HCT116 (cell line): ENCODE results near the gene GJC1. TPM values are rescaled to one million over a fixed set of nuclear protein-coding genes. Genes with fewer than 3 reads are reported as not detected.

ENCODE experiments used
- ATAC-seq: fragments of 200-7000 bp; cut with Tn5 transposase; 2 replicates; pipeline ENCODE4 v1.9.1; 2020; ENCODE audit warnings: mild to moderate bottlenecking, moderate library complexity
- BruUV-seq: library from RNA; stranded (reverse); fragments of 400-500 nt; replicated peaks from 2 replicates; lab custom pipeline; 2021; lab: Mats Ljungman, UMichigan
- CTCF ChIA-PET: fragments of 300-600 bp; sonication (Branson Sonifier 250); formaldehyde crosslinking; loops from one replicate; lab custom pipeline; 2021; ENCODE audit warnings: antibody characterized with exemption; lab: Charles Lee
- POLR2A ChIA-PET: fragments of 300-600, 350-600 bp; sonication (Branson Sonifier 250); formaldehyde crosslinking; loops from one replicate; lab custom pipeline; 2021; ENCODE audit warnings: antibody characterized with exemption; lab: Charles Lee
- RAD21 ChIA-PET, 2 experiments: fragments of 300-600 bp; sonication (Branson Sonifier 250); formaldehyde crosslinking; loops; one replicate each; lab custom pipeline; 2023; ENCODE audit warnings: low total read pairs in 2 of 2; ENCODE audit not compliant: uncharacterized antibody in 2 of 2, unreplicated experiment in 2 of 2, low non-redundant PET in 1 of 2; lab: Charles Lee
- DNase-seq: peaks from one replicate; pipeline ENCODE4 v3.0.0-alpha.2; 2010; ENCODE audit warnings: low read depth, low spot score
- H2AFZ ChIP-seq: fragments of 200-600 bp; shearing (Covaris generic), sonication (generic); 2 replicates; pipeline ENCODE4 v1.6.1; 2017; ENCODE audit warnings: low read depth, mixed run types, mixed read lengths, antibody characterized with exemption, low read length; ENCODE audit not compliant: poor library complexity, severe bottlenecking
- H3K27ac ChIP-seq: 2 replicates; pipeline ENCODE4 v1.5.1; 2012; ENCODE audit warnings: low read depth, low read length
- H3K27me3 ChIP-seq: fragments of 200-600 bp; sonication (generic); 2 replicates; pipeline ENCODE4 v1.6.1; 2016; ENCODE audit warnings: mixed run types, low read length, mixed read lengths; ENCODE audit not compliant: insufficient read depth
- H3K36me3 ChIP-seq, 2 experiments: fragments of 200-500 bp in 1 of 2; fragments of 200-600 bp in 1 of 2; sonication (Bioruptor generic) in 1 of 2; sonication (generic) in 1 of 2; 2 replicates each; pipeline versions ENCODE4 v1.5.1 to v1.6.1; 2014 to 2016; ENCODE audit warnings: low read length in 2 of 2, inconsistent platforms in 1 of 2, mixed read lengths in 1 of 2, mixed run types in 1 of 2; ENCODE audit not compliant: insufficient read depth in 2 of 2, control insufficient read depth in 1 of 2
- H3K4me1 ChIP-seq, 2 experiments: fragments of 200-600 bp in 1 of 2; sonication (generic) in 1 of 2; 2 replicates each; pipeline versions ENCODE4 v1.5.1 to v1.6.1; 2012 to 2017; ENCODE audit warnings: low read length in 2 of 2, inconsistent platforms in 1 of 2, mild to moderate bottlenecking in 1 of 2, mixed read lengths in 1 of 2, mixed run types in 1 of 2, moderate library complexity in 1 of 2; ENCODE audit not compliant: insufficient read depth in 2 of 2, control insufficient read depth in 1 of 2
- H3K4me2 ChIP-seq: fragments of 200-600 bp; sonication (generic); 2 replicates; pipeline ENCODE4 v1.6.1; 2017; ENCODE audit warnings: mixed run types, low read length, mixed read lengths
- H3K4me3 ChIP-seq, 2 experiments: fragments of 200-600 bp in 1 of 2; sonication (generic) in 1 of 2; replicated peaks in 1 of 2; 2 replicates each; pipeline ENCODE4 v1.5.1; 2011 to 2016; ENCODE audit warnings: low read length in 2 of 2, control low read depth in 1 of 2, low read depth in 1 of 2, mild to moderate bottlenecking in 1 of 2, mixed read lengths in 1 of 2, mixed run types in 1 of 2
- H3K79me2 ChIP-seq: fragments of 200-600 bp; sonication (generic); 2 replicates; pipeline ENCODE4 v1.6.1; 2017; ENCODE audit warnings: mild to moderate bottlenecking, mixed run types, low read length, moderate library complexity, mixed read lengths; ENCODE audit not compliant: insufficient read depth
- H3K9ac ChIP-seq: fragments of 200-600 bp; sonication (generic); 2 replicates; pipeline ENCODE4 v1.6.1; 2016; ENCODE audit warnings: low read length, mixed read lengths
- H3K9me2 ChIP-seq: fragments of 200-600 bp; sonication (generic), shearing (Covaris generic); 2 replicates; pipeline ENCODE4 v1.6.1; 2017; ENCODE audit warnings: mixed run types, mild to moderate bottlenecking, moderate library complexity; ENCODE audit not compliant: insufficient read depth
- H3K9me3 ChIP-seq, 2 experiments: fragments of 200-500 bp in 1 of 2; fragments of 200-600 bp in 1 of 2; sonication (Bioruptor generic) in 1 of 2; sonication (generic) in 1 of 2; 2 replicates each; pipeline ENCODE4 v1.6.1; 2014 to 2017; ENCODE audit warnings: low read length in 2 of 2, mixed read lengths in 2 of 2, inconsistent platforms in 1 of 2, low read depth in 1 of 2, mild to moderate bottlenecking in 1 of 2, mixed run types in 1 of 2, moderate library complexity in 1 of 2; ENCODE audit not compliant: control insufficient read depth in 1 of 2, insufficient read depth in 1 of 2
- H4K20me1 ChIP-seq: fragments of 200-600 bp; sonication (generic), shearing (Covaris generic); 2 replicates; pipeline ENCODE4 v1.6.1; 2017; ENCODE audit warnings: mixed run types, mild to moderate bottlenecking, moderate library complexity; ENCODE audit not compliant: insufficient read depth
- ATF3 ChIP-seq: IDR thresholded peaks from 2 replicates; pipeline ENCODE4 v1.6.1; 2012
- CBX3 ChIP-seq: IDR thresholded peaks from 2 replicates; pipeline ENCODE4 v1.6.1; 2012; ENCODE audit warnings: low read depth
- CEBPB ChIP-seq: IDR thresholded peaks from 2 replicates; pipeline ENCODE4 v1.6.1; 2012; ENCODE audit warnings: low read depth
- CTCF ChIP-seq, 3 experiments: fragments of 200-600 bp in 1 of 3; sonication (generic) in 1 of 3; IDR thresholded peaks in 2 of 3; conservative IDR thresholded peaks in 1 of 3; 2 replicates each; pipeline ENCODE4 v1.5.1; 2012 to 2017; ENCODE audit warnings: low read depth in 2 of 3, low read length in 2 of 3, antibody characterized with exemption in 1 of 3, borderline replicate concordance in 1 of 3, control low read depth in 1 of 3, mild to moderate bottlenecking in 1 of 3, mixed read lengths in 1 of 3, mixed run types in 1 of 3, moderate library complexity in 1 of 3; ENCODE audit not compliant: insufficient read depth in 1 of 3
- EGR1 ChIP-seq: IDR thresholded peaks from 2 replicates; pipeline ENCODE4 v1.6.1; 2012; ENCODE audit warnings: low read depth
- EZH2 ChIP-seq: fragments of 200-600 bp; sonication (generic); IDR thresholded peaks from 2 replicates; pipeline ENCODE4 v1.6.1; 2017; ENCODE audit warnings: antibody characterized with exemption, mixed run types
- EZH2phosphoT487 ChIP-seq: fragments of 200-600 bp; IDR thresholded peaks from 2 replicates; pipeline ENCODE4 v1.6.1; 2018; ENCODE audit warnings: antibody characterized with exemption, borderline replicate concordance
- FOSL1 ChIP-seq: IDR thresholded peaks from 2 replicates; pipeline ENCODE4 v1.6.1; 2012; ENCODE audit warnings: low read depth
- MAX ChIP-seq: IDR thresholded peaks from 2 replicates; pipeline ENCODE4 v1.6.1; 2012
- POLR2A ChIP-seq: IDR thresholded peaks from 2 replicates; pipeline ENCODE4 v1.7.0; 2011; ENCODE audit warnings: borderline replicate concordance; ENCODE audit not compliant: insufficient read depth, insufficient read length; ENCODE audit errors: extremely low read depth
- POLR2AphosphoS5 ChIP-seq: IDR thresholded peaks from 2 replicates; pipeline ENCODE4 v1.6.1; 2011; ENCODE audit warnings: mild to moderate bottlenecking, low read depth, low read length, moderate library complexity
- REST ChIP-seq: IDR thresholded peaks from 2 replicates; pipeline ENCODE4 v1.6.1; 2012; ENCODE audit warnings: low read depth
- SIN3A ChIP-seq: IDR thresholded peaks from 2 replicates; pipeline ENCODE4 v1.6.1; 2012; ENCODE audit warnings: low read depth
- SRF ChIP-seq: IDR thresholded peaks from 2 replicates; pipeline ENCODE4 v1.6.1; 2012; ENCODE audit warnings: low read depth
- TCF7L2 ChIP-seq: IDR thresholded peaks from 2 replicates; pipeline ENCODE4 v1.7.0; 2011; ENCODE audit warnings: borderline replicate concordance, inconsistent platforms; ENCODE audit not compliant: insufficient read depth, insufficient read length; ENCODE audit errors: extremely low read depth
- YY1 ChIP-seq: IDR thresholded peaks from 2 replicates; pipeline ENCODE4 v1.6.1; 2011; ENCODE audit warnings: low read length, low read depth, moderate library complexity, mild to moderate bottlenecking; ENCODE audit not compliant: insufficient replicate concordance; ENCODE audit errors: extremely low read depth
- ZBTB33 ChIP-seq: IDR thresholded peaks from 2 replicates; pipeline ENCODE4 v1.6.1; 2011; ENCODE audit warnings: mild to moderate bottlenecking, low read length, moderate library complexity; ENCODE audit not compliant: insufficient replicate concordance; ENCODE audit errors: extremely low read depth
- ZFX ChIP-seq: fragments of 450-650 bp; IDR thresholded peaks from 2 replicates; pipeline ENCODE4 v1.6.1; 2017
- ZNF274 ChIP-seq: fragments of 200-500 bp; sonication (Bioruptor generic); IDR thresholded peaks from 2 replicates; pipeline ENCODE4 v1.6.1; 2014; ENCODE audit warnings: mild to moderate bottlenecking, low read depth, low read length, inconsistent platforms
- intact Hi-C: fragments of 100-400 bp; cut with micrococcal nuclease; formaldehyde crosslinking; loops from 2 replicates; pipeline ENCODE4 v1.10.0; 2022
- total RNA-seq: library from RNA; stranded (reverse); gene quantifications from one replicate; pipeline ENCODE4 v1.2.1, GENCODE V29; 2021; ENCODE audit not compliant: unreplicated experiment

GJC1 gene
- total RNA-seq, 1 experiment from 2014 or later, result 62.4 TPM

GRCh38 chr17:44812263-44812662 lies 17.8 kb downstream of the GJC1 start:
- Histone ChIP-seq H3K27ac (no peak overlapping the region), H2AFZ (no peak overlapping the region), H3K27me3 (no peaks in the 10 kb centered on the region), H4K20me1 (peaks cover 6% of the 10 kb centered on the region; the same call in 1 of the 2 replicates), H3K9me2 (no peaks in the 10 kb centered on the region), H3K9ac (no peak overlapping the region), H3K4me1 (peaks cover 31 to 70% of the 10 kb centered on the region in 2 experiments), H3K4me3 (no peak overlapping the region), H3K36me3 (no peaks in the 10 kb centered on the region), H3K4me2 (no peak overlapping the region), H3K9me3 (no peaks in the 10 kb centered on the region), H3K79me2 (peaks cover 98% of the 10 kb centered on the region)
- BruUV-seq, result no TSS peak
- intact Hi-C loops, result no loop called here
- POLR2A ChIA-PET, result interaction anchor here (1.0 kb wide), 1 partner anchor 238 kb away, joined by 3 read pairs; no protein-coding TSS in a partner anchor
- CTCF ChIA-PET, result interaction anchor here (1.1 kb wide), 1 partner anchor 33 kb away, joined by 3 read pairs; no protein-coding TSS in a partner anchor
- TF ChIP-seq REST, result no peak
- TF ChIP-seq SIN3A, result no peak
- no peak for TF ChIP-seq YY1
- TF ChIP-seq ZBTB33, result no peak
- no peak for TF ChIP-seq EZH2
- no peak for TF ChIP-seq EGR1
- TF ChIP-seq MAX, result no peak
- no peak for TF ChIP-seq SRF
- TF ChIP-seq ZNF274, result no peak
- no peak for TF ChIP-seq FOSL1
- TF ChIP-seq POLR2AphosphoS5, result no peak
- TF ChIP-seq ZFX, result no peak
- TF ChIP-seq ATF3, result no peak
- TF ChIP-seq CEBPB, result no peak
- no peak for TF ChIP-seq TCF7L2
- no peak for TF ChIP-seq POLR2A
- TF ChIP-seq EZH2phosphoT487, result no peak
- TF ChIP-seq CBX3, result no peak
- TF ChIP-seq CTCF (IDR thresholded peaks at IDR 0.05 in 2 of 3, conservative IDR thresholded peaks at IDR 0.05 in 1 of 3; ENCODE audit: borderline replicate concordance in 1 of 3, insufficient read depth in 1 of 3, low read depth in 2 of 3, low read length in 2 of 3), result no peak
- no peak for DNase-seq
- RAD21 ChIA-PET, result no interaction called here
- no peak for ATAC-seq
